GM21515 (cell line): ENCODE measurements around the gene CD83.
"Not testable (repeated sequence)": the region's sequence is repeated elsewhere in the genome, so short reads cannot be mapped to it uniquely, and the experiment has no call there.

Experiments
- ATAC-seq: cut with Tn5 transposase; IDR thresholded peaks from one replicate; pipeline ENCODE4 v1.9.1; 2021; ENCODE audit not compliant: unreplicated experiment

CD83 gene

GRCh38 chr6:14117158-14118090, at the start of gene CD83:
Gene CD83, plus strand, starts transcription at chr6:14117772. Its CDS starts 40 bp downstream, at chr6:14117812.
- peak; percentile 68 for ATAC-seq

GRCh38 chr6:14068133-14068532, 49.4 kb upstream of the CD83 start:
- ATAC-seq: no peak

GRCh38 chr6:14068623-14069022, 48.9 kb upstream of the CD83 start:
- ATAC-seq: no peak

GRCh38 chr6:14070457-14070856, 47.1 kb upstream of the CD83 start:
- no peak for ATAC-seq

- no peak for ATAC-seq
These were observed 45.5 kb upstream of the CD83 start for GRCh38 chr6:14072084-14072483.

GRCh38 chr6:14073561-14074354, 43.8 kb upstream of the CD83 start:
- not testable (repeated sequence) for ATAC-seq

GRCh38 chr6:14074476-14075094, 43.0 kb upstream of the CD83 start:
- ATAC-seq: peak; percentile 19

GRCh38 chr6:14075095-14075503, 42.5 kb upstream of the CD83 start:
- ATAC-seq: peak; percentile 78

GRCh38 chr6:14077193-14077867, 40.2 kb upstream of the CD83 start:
- no peak for ATAC-seq

GRCh38 chr6:14079433-14079832, 38.1 kb upstream of the CD83 start:
- no peak for ATAC-seq

- no peak for ATAC-seq
These were observed 37.6 kb upstream of the CD83 start for GRCh38 chr6:14079971-14080370.

GRCh38 chr6:14081126-14081525, 36.4 kb upstream of the CD83 start:
- ATAC-seq: no peak

GRCh38 chr6:14082771-14083170, 34.8 kb upstream of the CD83 start:
- no peak for ATAC-seq

GRCh38 chr6:14083262-14083661, 34.3 kb upstream of the CD83 start:
- ATAC-seq: no peak

- no peak for ATAC-seq
These were observed 33.8 kb upstream of the CD83 start for GRCh38 chr6:14083751-14084150.

- ATAC-seq: no peak
These were observed 33.2 kb upstream of the CD83 start for GRCh38 chr6:14084388-14084787.

- ATAC-seq: no peak
These were observed 32.3 kb upstream of the CD83 start for GRCh38 chr6:14085176-14085787.

GRCh38 chr6:14086701-14087100, 30.9 kb upstream of the CD83 start:
- ATAC-seq: no peak

GRCh38 chr6:14088600-14089192, 28.9 kb upstream of the CD83 start:
- ATAC-seq: no peak

- ATAC-seq: peak; percentile 43
These were observed 28.3 kb upstream of the CD83 start for GRCh38 chr6:14089224-14089623.
